Thoracic aorta (tissue), 2 donors: ENCODE results near the gene OR14I1. TPM values are rescaled to one million over a fixed set of nuclear protein-coding genes. Genes with fewer than 3 reads are reported as not detected.

Experiments
- ATAC-seq: fragments of 150-250 bp; one replicate; pipeline ENCODE4 v1.8.0; 2017; ENCODE audit warnings: low read depth; ENCODE audit not compliant: insufficient number of reproducible peaks, low FRiP score
- DNase-seq: peaks from one replicate; pipeline ENCODE4 v3.0.0-alpha.2; 2020; ENCODE audit warnings: low spot score
- H3K27ac ChIP-seq, 2 donors: fragments of 200-600 bp; sonication (generic); 1 replicate in 1 of 2; 2 replicates in 1 of 2; pipeline ENCODE4 v1.5.1; 2016; ENCODE audit warnings: mild to moderate bottlenecking in 2 of 2, moderate library complexity in 2 of 2
- H3K27me3 ChIP-seq: fragments of 200-600 bp; sonication (generic); replicated peaks from 2 replicates; pipeline ENCODE4 v1.6.0; 2016; ENCODE audit warnings: mild to moderate bottlenecking; ENCODE audit not compliant: insufficient read depth
- H3K36me3 ChIP-seq: fragments of 200-600 bp; sonication (generic); one replicate; pipeline ENCODE4 v1.5.1; 2016
- H3K4me1 ChIP-seq, 2 donors: fragments of 200-600 bp; sonication (generic); 1 replicate in 1 of 2; 2 replicates in 1 of 2; pipeline versions ENCODE4 v1.5.1 to v1.6.0; 2016; ENCODE audit warnings: low read depth in 2 of 2, mild to moderate bottlenecking in 1 of 2; ENCODE audit not compliant: control insufficient read depth in 1 of 2
- H3K4me3 ChIP-seq: fragments of 200-600 bp; sonication (generic); 2 replicates; pipeline ENCODE4 v1.5.1; 2016; ENCODE audit warnings: mild to moderate bottlenecking
- H3K9me3 ChIP-seq: fragments of 200-600 bp; sonication (generic); 2 replicates; pipeline ENCODE4 v1.5.1; 2016
- total RNA-seq, 2 donors: library from RNA; depleted of rRNA; stranded (reverse); fragments of >200 nt; gene quantifications; one replicate each; pipeline versions ENCODE4 v1.1.0 to v1.2.3, GENCODE V29; 2016
- TF ChIP-seq, protein P1 (sequence below): fragments of 200-600 bp; sonication (generic); IDR thresholded peaks from one replicate; pipeline ENCODE4 v1.5.1; 2019; ENCODE audit warnings: antibody characterized with exemption

Gene OR14I1
- total RNA-seq, 2 donors from 2014 or later: not detected

DNA sequence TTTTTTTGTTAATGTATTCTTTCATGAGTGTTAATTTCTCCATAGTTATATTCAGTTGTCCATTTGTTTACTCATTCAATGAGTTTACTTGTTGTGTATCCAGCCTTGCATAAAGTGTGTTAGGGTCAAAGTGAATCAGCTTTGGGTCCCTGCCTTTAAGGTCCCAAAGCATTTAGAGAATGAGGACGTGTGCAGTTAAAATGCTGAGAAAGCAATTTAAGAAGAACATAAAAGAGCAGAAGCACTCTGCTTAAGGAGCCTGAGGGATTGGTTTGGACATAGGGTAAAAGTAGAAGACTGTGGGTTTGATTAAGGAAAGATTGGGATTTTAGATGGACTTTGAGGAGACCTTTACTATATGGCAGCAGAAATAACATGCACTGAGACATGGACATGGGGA lies 3.5 kb downstream of the OR14I1 start:
- no peak overlapping the region for H3K27ac ChIP-seq
- H3K27me3 ChIP-seq: no peaks in the 10 kb centered on the region
- ATAC-seq (no peak), DNase-seq (no peak)
- TF ChIP-seq, protein P1, sequence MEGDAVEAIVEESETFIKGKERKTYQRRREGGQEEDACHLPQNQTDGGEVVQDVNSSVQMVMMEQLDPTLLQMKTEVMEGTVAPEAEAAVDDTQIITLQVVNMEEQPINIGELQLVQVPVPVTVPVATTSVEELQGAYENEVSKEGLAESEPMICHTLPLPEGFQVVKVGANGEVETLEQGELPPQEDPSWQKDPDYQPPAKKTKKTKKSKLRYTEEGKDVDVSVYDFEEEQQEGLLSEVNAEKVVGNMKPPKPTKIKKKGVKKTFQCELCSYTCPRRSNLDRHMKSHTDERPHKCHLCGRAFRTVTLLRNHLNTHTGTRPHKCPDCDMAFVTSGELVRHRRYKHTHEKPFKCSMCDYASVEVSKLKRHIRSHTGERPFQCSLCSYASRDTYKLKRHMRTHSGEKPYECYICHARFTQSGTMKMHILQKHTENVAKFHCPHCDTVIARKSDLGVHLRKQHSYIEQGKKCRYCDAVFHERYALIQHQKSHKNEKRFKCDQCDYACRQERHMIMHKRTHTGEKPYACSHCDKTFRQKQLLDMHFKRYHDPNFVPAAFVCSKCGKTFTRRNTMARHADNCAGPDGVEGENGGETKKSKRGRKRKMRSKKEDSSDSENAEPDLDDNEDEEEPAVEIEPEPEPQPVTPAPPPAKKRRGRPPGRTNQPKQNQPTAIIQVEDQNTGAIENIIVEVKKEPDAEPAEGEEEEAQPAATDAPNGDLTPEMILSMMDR: no peak
- no peaks in the 10 kb centered on the region for H3K36me3 ChIP-seq
- no peaks in the 10 kb centered on the region for H3K9me3 ChIP-seq
- H3K4me1 ChIP-seq: no peaks in the 10 kb centered on the region
- H3K4me3 ChIP-seq: no peak overlapping the region

DNA sequence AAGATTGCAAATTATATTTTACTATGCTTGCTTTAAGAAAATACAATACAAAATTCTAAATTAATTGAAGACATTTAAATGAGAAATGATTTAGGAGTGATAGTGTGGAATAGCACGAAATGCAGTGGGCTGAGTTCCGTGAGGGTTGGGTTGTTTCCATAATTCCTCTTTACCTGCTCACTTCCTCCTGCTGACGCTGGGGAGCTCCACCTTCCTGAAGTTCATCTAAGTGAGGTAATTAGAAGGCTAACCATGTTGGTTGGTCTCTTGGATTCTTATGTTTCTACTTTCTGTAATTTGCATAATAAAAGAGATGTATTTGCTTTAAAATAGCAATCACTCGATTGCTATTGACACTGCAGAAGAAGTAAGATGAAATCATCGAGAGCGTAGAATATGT lies 4.7 kb downstream of the OR14I1 start:
- H3K4me1 ChIP-seq: no peaks in the 10 kb centered on the region
- DNase-seq: no peak
- H3K27me3 ChIP-seq: no peaks in the 10 kb centered on the region
- H3K9me3 ChIP-seq: no peaks in the 10 kb centered on the region
- TF ChIP-seq, protein P1: no peak
- H3K27ac ChIP-seq: no peak overlapping the region
- no peaks in the 10 kb centered on the region for H3K36me3 ChIP-seq
- H3K4me3 ChIP-seq: no peak overlapping the region
- ATAC-seq: no peak

DNA sequence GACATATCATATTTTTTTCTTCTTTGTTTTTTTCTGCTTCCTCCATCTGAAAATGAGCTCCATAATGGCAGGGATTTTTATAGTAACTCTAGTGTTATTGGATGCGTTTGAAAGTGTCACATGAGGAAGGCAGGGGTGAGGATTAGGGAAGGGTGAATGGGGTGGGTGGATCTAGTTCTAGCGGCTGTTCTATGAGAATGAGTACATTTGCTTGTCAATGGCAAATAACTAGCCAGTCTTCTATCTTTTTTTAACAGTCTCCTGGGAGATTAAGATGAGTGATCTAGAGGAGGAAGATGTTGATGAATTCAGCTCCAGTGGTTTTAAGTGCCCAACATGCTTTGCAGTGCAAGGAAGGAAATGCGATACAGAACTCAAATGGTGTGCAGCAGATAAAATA lies 5.8 kb downstream of the OR14I1 start:
- H3K36me3 ChIP-seq: no peaks in the 10 kb centered on the region
- H3K9me3 ChIP-seq: no peaks in the 10 kb centered on the region
- H3K27ac ChIP-seq: no peak overlapping the region
- DNase-seq (no peak), ATAC-seq (no peak)
- TF ChIP-seq, protein P1: no peak
- H3K27me3 ChIP-seq: no peaks in the 10 kb centered on the region
- no peaks in the 10 kb centered on the region for H3K4me1 ChIP-seq
- no peak overlapping the region for H3K4me3 ChIP-seq

DNA sequence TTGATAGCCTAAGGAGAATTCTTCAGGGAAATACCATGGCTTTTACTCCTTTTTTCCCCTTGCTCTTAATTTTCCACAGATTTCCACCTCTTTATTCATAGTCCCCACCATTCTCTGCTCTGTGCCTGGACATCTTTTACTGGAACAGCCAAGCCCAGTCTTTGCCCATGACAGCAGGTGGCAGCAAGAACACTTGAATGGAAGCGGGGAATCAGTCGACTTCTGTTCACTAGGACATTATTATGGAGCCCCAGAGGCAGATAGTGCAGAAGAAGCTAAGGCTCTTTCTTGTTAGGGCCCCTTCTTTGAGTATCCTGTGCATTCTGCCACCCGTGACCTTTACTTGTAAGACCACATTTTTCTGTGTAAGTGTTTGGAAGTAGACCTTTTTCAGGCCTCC lies 6.3 kb downstream of the OR14I1 start:
- no peaks in the 10 kb centered on the region for H3K36me3 ChIP-seq
- DNase-seq (no peak), ATAC-seq (no peak)
- no peak overlapping the region for H3K27ac ChIP-seq
- H3K4me3 ChIP-seq: no peak overlapping the region
- H3K9me3 ChIP-seq: no peaks in the 10 kb centered on the region
- TF ChIP-seq, protein P1: no peak
- H3K27me3 ChIP-seq: no peaks in the 10 kb centered on the region
- H3K4me1 ChIP-seq: no peaks in the 10 kb centered on the region

DNA sequence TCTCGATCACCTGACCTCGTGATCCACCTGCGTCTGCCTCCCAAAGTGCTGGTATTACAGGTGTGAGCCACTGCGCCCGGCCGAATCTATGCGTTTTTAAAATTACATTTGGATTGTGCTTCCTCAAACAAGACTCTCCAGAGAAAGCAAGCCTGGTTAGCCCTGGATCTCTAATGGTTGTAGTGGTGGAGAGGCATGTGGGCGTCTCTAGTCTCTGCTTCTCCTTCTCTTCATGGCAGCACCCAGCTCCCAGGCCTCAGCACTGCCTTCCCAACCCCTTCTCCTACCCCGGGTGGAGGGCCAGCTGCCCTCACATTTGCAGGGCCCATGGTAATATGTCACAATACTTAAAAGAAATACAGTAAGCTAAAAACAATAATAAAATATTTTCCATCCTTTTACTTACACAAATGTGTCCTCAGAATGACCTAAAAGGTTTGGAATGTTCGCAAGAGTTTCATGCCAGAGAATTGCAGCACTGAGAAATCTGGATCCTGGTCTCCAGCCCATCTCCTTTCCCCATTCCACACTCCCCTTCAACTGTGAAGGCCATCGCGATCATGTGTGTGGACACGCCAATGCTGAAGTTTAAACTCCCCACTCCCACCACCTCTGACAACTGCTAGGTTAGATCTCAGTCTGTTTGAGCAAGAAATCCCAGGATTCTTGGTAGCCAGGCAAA lies 7.0 kb downstream of the OR14I1 start:
- no peak for DNase-seq
- TF ChIP-seq, protein P1: no peak
- Histone ChIP-seq H3K4me3 (no peak overlapping the region), H3K27me3 (no peaks in the 10 kb centered on the region), H3K9me3 (no peaks in the 10 kb centered on the region), H3K36me3 (no peaks in the 10 kb centered on the region), H3K4me1 (no peaks in the 10 kb centered on the region), H3K27ac (no peak overlapping the region)
- no peak for ATAC-seq
